ENCODE results near the gene MEGF11. TPM values are rescaled to one million over a fixed set of nuclear protein-coding genes. Genes with fewer than 3 reads are reported as not detected.

Gene MEGF11
- total RNA-seq, 2 donors from 2014 or later, result not detected

DNA sequence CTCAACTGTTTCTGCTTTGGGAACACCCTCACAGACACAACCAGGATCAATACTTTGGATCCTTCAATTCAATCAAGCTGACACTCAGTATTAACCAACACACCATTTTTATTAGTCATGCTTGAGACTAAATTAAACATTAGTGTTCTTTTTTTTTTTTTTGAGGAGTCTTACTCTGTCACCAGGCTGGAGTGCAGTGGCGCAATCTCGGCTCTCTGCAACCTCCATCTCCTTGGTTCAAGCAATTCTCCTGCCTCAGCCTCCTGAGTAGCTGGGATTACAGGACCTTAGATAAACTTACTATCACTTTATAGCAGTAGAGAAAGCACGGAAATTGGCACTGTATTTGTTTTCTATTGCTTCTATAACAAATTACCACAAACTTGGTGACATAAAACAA lies 386.3 kb downstream of the MEGF11 start:
- no peak overlapping the region for H3K4me3 ChIP-seq
- DNase-seq (ENCODE audit: low spot score), result no peak
- H3K36me3 ChIP-seq, result no peaks in the 10 kb centered on the region
- no peak overlapping the region for H3K27ac ChIP-seq
- TF ChIP-seq, protein P1, sequence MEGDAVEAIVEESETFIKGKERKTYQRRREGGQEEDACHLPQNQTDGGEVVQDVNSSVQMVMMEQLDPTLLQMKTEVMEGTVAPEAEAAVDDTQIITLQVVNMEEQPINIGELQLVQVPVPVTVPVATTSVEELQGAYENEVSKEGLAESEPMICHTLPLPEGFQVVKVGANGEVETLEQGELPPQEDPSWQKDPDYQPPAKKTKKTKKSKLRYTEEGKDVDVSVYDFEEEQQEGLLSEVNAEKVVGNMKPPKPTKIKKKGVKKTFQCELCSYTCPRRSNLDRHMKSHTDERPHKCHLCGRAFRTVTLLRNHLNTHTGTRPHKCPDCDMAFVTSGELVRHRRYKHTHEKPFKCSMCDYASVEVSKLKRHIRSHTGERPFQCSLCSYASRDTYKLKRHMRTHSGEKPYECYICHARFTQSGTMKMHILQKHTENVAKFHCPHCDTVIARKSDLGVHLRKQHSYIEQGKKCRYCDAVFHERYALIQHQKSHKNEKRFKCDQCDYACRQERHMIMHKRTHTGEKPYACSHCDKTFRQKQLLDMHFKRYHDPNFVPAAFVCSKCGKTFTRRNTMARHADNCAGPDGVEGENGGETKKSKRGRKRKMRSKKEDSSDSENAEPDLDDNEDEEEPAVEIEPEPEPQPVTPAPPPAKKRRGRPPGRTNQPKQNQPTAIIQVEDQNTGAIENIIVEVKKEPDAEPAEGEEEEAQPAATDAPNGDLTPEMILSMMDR (IDR thresholded peaks at IDR 0.05), result no peak
- no peaks in the 10 kb centered on the region for H3K4me1 ChIP-seq (replicated peaks)
- 78% methylated on average over 3 of the region's 3 CpGs for WGBS
- intact Hi-C loops (cut with DNase I), result loop anchor here (5.0 kb wide), 1 partner anchor 75 kb away; the partner anchor contains the start of gene DENND4A
- H3K27me3 ChIP-seq (replicated peaks; ENCODE audit: insufficient read depth), result no peaks in the 10 kb centered on the region
- no peaks in the 10 kb centered on the region for H3K9me3 ChIP-seq

- intact Hi-C loops (cut with DNase I), result no loop called here
- WGBS, result 96% methylated on average over 6 of the region's 6 CpGs
Measured at GRCh38 chr15:65863106-65863505, 390.4 kb downstream of the MEGF11 start.

DNA sequence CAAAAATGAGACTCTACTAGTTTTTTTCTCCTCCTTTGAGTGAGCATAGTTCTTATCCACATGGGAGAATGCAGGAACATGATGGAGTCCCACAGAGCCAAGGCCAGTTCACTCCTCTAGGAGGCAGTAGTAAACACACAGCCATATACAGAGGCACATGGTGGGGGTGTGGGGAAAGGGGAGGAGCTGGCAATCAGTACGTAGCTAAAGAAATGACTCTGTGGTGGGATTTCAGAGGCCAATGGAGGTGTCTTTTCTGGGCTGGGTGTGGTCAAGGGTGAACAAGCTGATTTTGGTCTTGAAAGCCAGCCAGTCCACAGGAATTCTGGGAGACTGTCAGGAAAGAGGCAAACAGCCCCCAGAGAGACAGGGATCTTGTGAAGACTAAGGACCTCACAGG lies 390.9 kb downstream of the MEGF11 start:
- TF ChIP-seq, protein P1 (IDR thresholded peaks at IDR 0.05), result no peak
- TF ChIP-seq POLR2A (IDR thresholded peaks at IDR 0.05), result no peak
- TF ChIP-seq POLR2AphosphoS5 (IDR thresholded peaks at IDR 0.05), result no peak
- Histone ChIP-seq H3K27ac (no peak overlapping the region), H3K4me3 (no peak overlapping the region), H3K36me3 (no peaks in the 10 kb centered on the region), H3K9me3 (no peaks in the 10 kb centered on the region), H3K27me3 (replicated peaks; ENCODE audit: insufficient read depth) (no peaks in the 10 kb centered on the region), H3K4me1 (replicated peaks) (no peaks in the 10 kb centered on the region)
- intact Hi-C loops (cut with DNase I), result no loop called here
- no peak for DNase-seq (ENCODE audit: low spot score)
- 38% methylated on average over 1 of the region's 1 CpG for WGBS

More at GRCh38 chr15:65863106-65863505, 390.4 kb downstream of the MEGF11 start:
- DNase-seq (ENCODE audit: low spot score), result no peak
- H3K4me1 ChIP-seq (replicated peaks), result no peaks in the 10 kb centered on the region
- no peak overlapping the region for H3K27ac ChIP-seq
- no peak overlapping the region for H3K4me3 ChIP-seq
- H3K27me3 ChIP-seq (replicated peaks; ENCODE audit: insufficient read depth), result no peaks in the 10 kb centered on the region
- H3K9me3 ChIP-seq, result no peaks in the 10 kb centered on the region
- no peaks in the 10 kb centered on the region for H3K36me3 ChIP-seq
- TF ChIP-seq POLR2AphosphoS5 (IDR thresholded peaks at IDR 0.05) (no peak), POLR2A (IDR thresholded peaks at IDR 0.05) (no peak)
- TF ChIP-seq, protein P1 (IDR thresholded peaks at IDR 0.05), result no peak

DNA sequence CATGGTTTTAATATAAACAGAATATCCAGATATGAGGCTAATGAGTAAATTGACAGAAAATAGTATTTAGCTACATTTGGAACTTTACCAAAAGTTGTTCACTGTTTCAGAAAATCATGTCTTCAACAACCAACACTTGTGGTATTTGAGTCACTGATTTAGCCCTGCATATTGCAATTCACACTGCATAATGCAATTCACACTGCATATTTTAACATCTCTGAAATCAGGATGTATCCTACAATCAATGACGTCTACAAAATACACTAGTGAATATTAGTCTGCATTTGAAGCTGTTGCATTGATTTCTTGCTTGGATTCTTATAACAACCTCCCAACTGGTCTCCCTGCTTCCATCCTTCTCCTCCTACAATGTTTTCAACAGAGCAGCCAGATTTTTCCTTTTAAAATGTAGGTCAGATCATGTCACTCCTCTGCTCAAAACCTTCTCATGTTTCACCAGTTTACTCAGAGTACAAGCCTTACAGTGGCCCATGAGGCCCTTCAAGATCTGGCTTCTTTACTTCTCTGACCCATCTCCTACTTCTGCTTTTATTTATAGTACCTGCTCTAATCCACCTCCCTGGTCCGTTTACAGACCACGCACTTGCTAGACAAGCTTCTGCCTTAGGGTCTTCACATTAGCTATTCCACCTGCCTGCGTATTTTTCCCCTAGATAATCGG lies 395.7 kb downstream of the MEGF11 start:
- DNase-seq (ENCODE audit: low spot score), result no peak
- no peak overlapping the region for H3K27ac ChIP-seq
- H3K9me3 ChIP-seq, result no peaks in the 10 kb centered on the region
- no peaks in the 10 kb centered on the region for H3K4me1 ChIP-seq (replicated peaks)
- H3K4me3 ChIP-seq, result no peak overlapping the region
- H3K36me3 ChIP-seq, result no peaks in the 10 kb centered on the region
- 61% methylated on average over 5 of the region's 5 CpGs for WGBS
- no peaks in the 10 kb centered on the region for H3K27me3 ChIP-seq (replicated peaks; ENCODE audit: insufficient read depth)
- intact Hi-C loops (cut with DNase I), result no loop called here
- TF ChIP-seq POLR2AphosphoS5 (IDR thresholded peaks at IDR 0.05) (no peak), POLR2A (IDR thresholded peaks at IDR 0.05) (no peak)
- TF ChIP-seq, protein P1 (IDR thresholded peaks at IDR 0.05), result no peak

DNA sequence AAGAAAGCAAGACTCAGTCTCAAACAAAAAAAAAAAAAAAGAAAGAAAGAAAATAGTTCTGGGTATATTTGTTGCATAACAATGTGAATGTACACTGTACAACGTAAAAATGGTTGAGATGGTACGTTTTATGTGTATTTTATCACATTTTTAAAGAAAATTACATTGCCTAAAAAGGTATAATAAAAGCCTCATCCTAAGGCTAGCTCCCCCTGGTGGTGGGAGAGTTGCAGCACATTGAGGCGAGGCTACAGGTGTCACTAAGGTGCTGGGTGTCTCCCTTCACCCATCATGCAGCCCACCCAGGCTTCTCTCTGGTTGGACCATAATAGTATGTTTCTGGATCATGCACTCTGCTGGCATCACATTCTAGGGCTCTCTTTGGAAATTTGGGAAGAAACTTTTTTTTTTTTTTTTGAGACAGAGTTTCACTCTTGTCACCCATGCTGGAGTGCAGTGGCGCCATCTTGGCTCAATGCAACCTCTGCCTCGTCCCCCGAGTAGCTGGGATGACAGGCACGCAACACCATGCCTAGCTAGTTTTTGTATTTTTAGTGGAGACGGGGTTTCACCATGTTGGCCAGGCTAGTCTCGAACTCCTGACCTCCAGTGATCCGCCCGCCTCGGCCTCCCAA lies 396.6 kb downstream of the MEGF11 start:
- H3K27me3 ChIP-seq (replicated peaks; ENCODE audit: insufficient read depth), result no peaks in the 10 kb centered on the region
- TF ChIP-seq, protein P1 (IDR thresholded peaks at IDR 0.05), result peak; percentile 55 to 71 (median 68)
- TF ChIP-seq POLR2AphosphoS5 (IDR thresholded peaks at IDR 0.05), result no peak
- no peak overlapping the region for H3K27ac ChIP-seq
- no peaks in the 10 kb centered on the region for H3K36me3 ChIP-seq
- H3K4me3 ChIP-seq, result no peak overlapping the region
- no peaks in the 10 kb centered on the region for H3K9me3 ChIP-seq
- peak; percentile 67 for DNase-seq (ENCODE audit: low spot score)
- 73% methylated on average over 12 of the region's 12 CpGs for WGBS
- H3K4me1 ChIP-seq (replicated peaks), result no peaks in the 10 kb centered on the region
- intact Hi-C loops (cut with DNase I), result no loop called here
